Hair follicle dermal papilla cell (primary cell): ENCODE data around the gene TUBB2B. TPM values are rescaled to one million over a fixed set of nuclear protein-coding genes. Genes with fewer than 3 reads are reported as not detected.

Experiments used
- total RNA-seq: library from RNA; depleted of rRNA; stranded (reverse); fragments of >200 nt; gene quantifications from 2 replicates; pipeline ENCODE4 v1.2.3, GENCODE V29; 2012

Gene TUBB2B
- total RNA-seq: 6.8 and 8.4 TPM in 2 replicates

DNA sequence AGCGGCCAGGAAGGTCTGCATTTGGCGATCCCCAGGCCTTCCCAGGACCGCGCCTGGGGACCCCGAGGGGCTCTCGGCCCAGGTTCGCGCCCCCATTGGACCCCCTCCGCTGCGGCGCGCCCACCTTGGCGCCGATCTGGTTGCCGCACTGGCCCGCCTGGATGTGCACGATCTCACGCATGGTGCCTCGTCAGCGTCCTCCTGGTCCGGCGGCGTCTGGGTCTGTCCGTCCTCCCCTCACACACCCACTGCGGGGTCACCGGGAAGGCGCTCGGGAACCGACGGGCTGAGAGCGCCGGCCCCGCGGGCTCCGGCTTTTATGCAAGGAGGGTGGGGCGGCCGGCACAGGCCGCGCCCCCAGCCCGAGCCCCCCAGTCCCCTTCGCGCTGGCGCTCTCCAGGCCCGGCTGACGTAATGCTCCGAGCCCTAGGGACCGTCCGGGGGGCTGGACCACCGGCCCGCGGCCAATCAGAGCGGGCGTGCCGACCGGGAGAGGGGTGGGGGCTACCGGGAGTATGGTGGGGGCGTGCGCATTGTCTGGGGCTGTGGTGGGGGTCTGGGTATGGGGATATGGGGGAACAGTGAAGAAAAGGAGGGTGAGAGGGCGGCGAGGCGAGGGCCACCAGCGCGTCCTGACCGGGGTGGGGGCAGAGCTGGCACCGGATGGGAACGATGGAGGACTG is at the start of gene TUBB2B:
TSS of gene TUBB2B (minus strand) at position 291 of the 683 bp plus-strand sequence. CDS start at position 181, 110 bp downstream.

DNA sequence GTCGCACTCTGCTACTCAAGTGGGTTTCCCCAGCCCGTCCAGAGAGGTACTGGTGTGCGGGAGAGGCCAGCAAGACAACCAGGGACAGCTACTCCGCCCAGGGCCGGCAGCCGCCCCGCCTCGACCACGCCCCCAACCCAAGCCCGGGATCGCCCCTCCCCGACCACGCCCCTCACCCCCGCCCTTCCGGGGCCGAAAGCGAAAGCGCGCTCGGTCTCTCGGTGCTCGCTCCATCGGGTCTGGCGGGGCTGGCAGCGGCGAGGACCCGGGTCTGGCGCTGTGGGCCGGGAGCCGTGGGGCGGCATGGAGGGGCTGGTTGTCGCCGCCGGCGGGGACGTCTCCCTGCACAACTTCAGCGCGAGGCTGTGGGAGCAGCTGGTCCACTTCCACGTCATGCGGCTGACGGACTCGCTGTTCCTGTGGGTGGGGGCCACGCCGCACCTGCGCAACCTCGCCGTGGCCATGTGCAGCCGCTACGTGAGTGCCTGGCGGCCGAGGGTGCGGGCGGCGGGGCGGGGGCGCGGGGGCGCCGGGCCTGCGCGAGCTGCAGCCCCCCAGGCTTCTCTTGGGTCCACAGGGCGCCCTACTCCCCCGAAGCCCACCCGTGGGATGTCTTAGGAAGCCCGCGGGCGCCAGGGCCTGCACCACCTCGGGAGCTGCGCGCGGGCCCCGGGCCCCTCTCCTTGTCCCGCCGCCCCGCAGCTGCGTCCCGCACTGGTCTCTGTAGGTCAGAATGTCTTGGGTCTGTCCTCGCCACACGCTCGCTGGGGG is 31.5 kb upstream of the TUBB2B start, which contains the start of gene PSMG4:
TSS of gene PSMG4 (plus strand) at position 228 of the 771 bp plus-strand sequence. CDS start at position 304, 76 bp downstream.

Other genes with a start within 250 kb of the TUBB2B start
- 42.4 and 43.5 TPM in 2 replicates for gene NQO2, start 227.8 kb downstream of the TUBB2B start, total RNA-seq
- gene RIPK1, start 159.2 kb downstream of the TUBB2B start, total RNA-seq: 30.5 and 32.9 TPM in 2 replicates
- gene BPHL, start 108.9 kb downstream of the TUBB2B start, total RNA-seq: 19.1 and 20.2 TPM in 2 replicates
- 120 and 146 TPM in 2 replicates for gene TUBB2A, start 70.1 kb downstream of the TUBB2B start, total RNA-seq
- gene PSMG4, start 31.3 kb upstream of the TUBB2B start, total RNA-seq: 10.3 and 19.5 TPM in 2 replicates
- gene SLC22A23, start 229.4 kb upstream of the TUBB2B start, total RNA-seq: 10.7 and 20.4 TPM in 2 replicates